Naive thymus-derived CD4-positive, alpha-beta T cell (primary cell): ENCODE results near the gene ANO5. TPM values are rescaled to one million over a fixed set of nuclear protein-coding genes. Genes with fewer than 3 reads are reported as not detected.

Experiments used
- ATAC-seq: fragments of 150-1000 bp; cut with Tn5 transposase; 2 replicates; pipeline ENCODE4 v1.10.0; 2021; ENCODE audit warnings: mild to moderate bottlenecking, moderate library complexity
- CTCF ChIA-PET: fragments of 350-600 bp; sonication (Branson Sonifier 250); formaldehyde crosslinking; loops from one replicate; lab custom pipeline; 2021; ENCODE audit warnings: antibody characterized with exemption; lab: Charles Lee
- POLR2A ChIA-PET: fragments of 350-600 bp; sonication (Branson Sonifier 250); formaldehyde crosslinking; loops from one replicate; lab custom pipeline; 2021; ENCODE audit warnings: antibody characterized with exemption, inconsistent platforms; lab: Charles Lee
- DNase-seq, 9 donors: peaks; one replicate each; pipeline versions ENCODE4 v3.0.0 to v3.0.0-alpha.2; 2020 to 2022; ENCODE audit warnings: mixed read lengths in 1 of 9
- H3K27ac ChIP-seq: one replicate; pipeline ENCODE4 v1.7.0; 2013; ENCODE audit warnings: mild to moderate bottlenecking, low read depth, low read length, moderate library complexity
- H3K27me3 ChIP-seq, 2 donors: one replicate each; pipeline ENCODE4 v1.7.0; 2013; ENCODE audit warnings: low read length in 2 of 2, mild to moderate bottlenecking in 2 of 2, moderate library complexity in 2 of 2; ENCODE audit not compliant: control insufficient read depth in 2 of 2, insufficient read depth in 2 of 2
- H3K36me3 ChIP-seq, 3 experiments: 1 replicate in 2 of 3; 2 replicates in 1 of 3; pipeline ENCODE4 v1.7.0; 2013; ENCODE audit warnings: low read length in 3 of 3, mild to moderate bottlenecking in 3 of 3, moderate library complexity in 1 of 3; ENCODE audit not compliant: insufficient read depth in 3 of 3, control insufficient read depth in 2 of 3
- H3K4me1 ChIP-seq, 2 donors: one replicate each; pipeline ENCODE4 v1.7.0; 2013; ENCODE audit warnings: low read length in 2 of 2, mild to moderate bottlenecking in 2 of 2, moderate library complexity in 1 of 2; ENCODE audit not compliant: control insufficient read depth in 2 of 2, insufficient read depth in 2 of 2
- H3K4me3 ChIP-seq: 2 replicates; pipeline ENCODE4 v1.7.0; 2013; ENCODE audit warnings: mild to moderate bottlenecking, low read length
- H3K9me3 ChIP-seq, 3 experiments: 1 replicate in 2 of 3; 2 replicates in 1 of 3; pipeline ENCODE4 v1.7.0; 2013; ENCODE audit warnings: low read length in 3 of 3; ENCODE audit not compliant: control insufficient read depth in 2 of 3
- H3K27ac Mint-ChIP-seq, 9 donors: one replicate each; pipeline ENCODE4 v1.8.0; 2020 to 2022; ENCODE audit warnings: mixed read lengths in 9 of 9, mild to moderate bottlenecking in 8 of 9, moderate library complexity in 5 of 9, inconsistent platforms in 2 of 9
- H3K27me3 Mint-ChIP-seq, 5 donors: one replicate each; pipeline ENCODE4 v1.8.0; 2021 to 2022; ENCODE audit warnings: mixed read lengths in 5 of 5, mild to moderate bottlenecking in 1 of 5
- H3K36me3 Mint-ChIP-seq, 5 donors: one replicate each; pipeline ENCODE4 v1.8.0; 2020 to 2022; ENCODE audit warnings: mixed read lengths in 5 of 5, mild to moderate bottlenecking in 3 of 5, inconsistent platforms in 1 of 5
- H3K4me1 Mint-ChIP-seq, 7 donors: one replicate each; pipeline ENCODE4 v1.8.0; 2020 to 2022; ENCODE audit warnings: mixed read lengths in 7 of 7, mild to moderate bottlenecking in 3 of 7, inconsistent platforms in 1 of 7
- H3K4me3 Mint-ChIP-seq, 10 donors: one replicate each; pipeline ENCODE4 v1.8.0; 2020 to 2022; ENCODE audit warnings: mild to moderate bottlenecking in 10 of 10, mixed read lengths in 10 of 10, moderate library complexity in 6 of 10, inconsistent platforms in 2 of 10
- H3K9me3 Mint-ChIP-seq, 11 donors: one replicate each; pipeline ENCODE4 v1.8.0; 2020 to 2022; ENCODE audit warnings: mixed read lengths in 11 of 11, mild to moderate bottlenecking in 4 of 11, inconsistent platforms in 1 of 11, moderate library complexity in 1 of 11
- intact Hi-C, 2 donors: fragments of 100-400 bp; cut with micrococcal nuclease; formaldehyde crosslinking; loops; one replicate each; pipeline ENCODE4 v1.15.1; 2023
- polyA plus RNA-seq, 2 donors: library from polyadenylated mRNA; unstranded; fragments of 300-500 nt; fragmentation: Illumina TruSeq; gene quantifications; one replicate each; pipeline ENCODE4 v1.2.3, GENCODE V29; 2021
- total RNA-seq, 6 experiments: library from RNA in 5 of 6; stranded (reverse) in 5 of 6; gene quantifications; 1 replicate in 5 of 6; 2 replicates in 1 of 6; pipeline ENCODE4 v1.2.3 and lab custom pipeline; 2021 to 2026

The ANO5 gene
- total and polyA plus RNA-seq, 7 experiments from 2014 or later: 0.07 to 0.12 (median 0.11) TPM; not detected in 4

DNA sequence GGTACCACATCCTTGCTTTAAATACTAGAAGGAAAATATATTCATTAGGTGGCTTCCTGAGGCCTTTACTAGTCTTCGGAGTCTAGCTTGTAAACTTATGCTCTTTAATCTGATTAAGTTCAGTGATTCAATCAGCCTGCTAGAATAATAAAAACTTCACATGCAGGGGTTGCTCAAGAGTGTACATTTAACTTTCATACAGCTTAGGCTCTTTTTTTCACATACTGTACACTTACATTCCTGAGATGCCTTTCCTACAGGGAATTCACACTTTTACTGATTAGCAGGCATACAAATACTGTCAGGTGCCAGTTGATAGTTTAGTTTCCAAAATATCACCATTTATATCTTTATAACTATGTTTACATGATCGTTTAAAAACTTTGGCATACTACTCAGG is 3.2 kb upstream of the ANO5 start:
- DNase-seq (no peak), ATAC-seq (no peak)
- Histone ChIP-seq H3K4me1 (no peaks in the 10 kb centered on the region), H3K9me3 (no peaks in the 10 kb centered on the region), H3K27ac (no peak overlapping the region), H3K36me3 (no peaks in the 10 kb centered on the region), H3K27me3 (no peaks in the 10 kb centered on the region), H3K4me3 (no peak overlapping the region)
- peaks cover 27 to 46% (median 34%) of the 10 kb centered on the region in 5 donors for H3K27me3 Mint-ChIP-seq
- H3K27ac Mint-ChIP-seq: no peak overlapping the region
- peaks cover 0 to 10% (median 3%) of the 10 kb centered on the region in 11 donors for H3K9me3 Mint-ChIP-seq
- no peaks in the 10 kb centered on the region for H3K36me3 Mint-ChIP-seq
- intact Hi-C loops: no loop called here
- ChIA-PET CTCF (no interaction called here), POLR2A (no interaction called here)
- no peak overlapping the region for H3K4me3 Mint-ChIP-seq
- peaks cover 0 to 13% (median 7%) of the 10 kb centered on the region in 7 donors for H3K4me1 Mint-ChIP-seq

- no peak overlapping the region for H3K4me3 ChIP-seq
- no peaks in the 10 kb centered on the region for H3K4me1 ChIP-seq
- intact Hi-C loops: no loop called here
- Mint-ChIP-seq H3K4me1 (peaks cover 0 to 13% (median 7%) of the 10 kb centered on the region in 7 donors), H3K4me3 (no peak overlapping the region), H3K9me3 (peaks cover 0 to 10% (median 3%) of the 10 kb centered on the region in 11 donors), H3K27ac (no peak overlapping the region), H3K36me3 (no peaks in the 10 kb centered on the region), H3K27me3 (peaks cover 34 to 51% (median 38%) of the 10 kb centered on the region in 5 donors)
- no peaks in the 10 kb centered on the region for H3K9me3 ChIP-seq
- ChIA-PET POLR2A (no interaction called here), CTCF (no interaction called here)
- ATAC-seq: no peak
- H3K27ac ChIP-seq: no peak overlapping the region
- DNase-seq: no peak
- no peaks in the 10 kb centered on the region for H3K36me3 ChIP-seq
- no peaks in the 10 kb centered on the region for H3K27me3 ChIP-seq
These were observed 1.9 kb upstream of the ANO5 start for GRCh38 chr11:22190827-22191463.

GRCh38 chr11:22192289-22192641 is 620 bp upstream of the ANO5 start:
- Mint-ChIP-seq H3K27me3 (peaks cover 34 to 46% (median 38%) of the 10 kb centered on the region in 5 donors), H3K4me3 (peak overlapping the region in 8 of 10 donors; percentile 32 to 72 (median 53)), H3K36me3 (no peaks in the 10 kb centered on the region), H3K4me1 (peaks cover 0 to 13% (median 7%) of the 10 kb centered on the region in 7 donors), H3K9me3 (peaks cover 0 to 6% (median 3%) of the 10 kb centered on the region in 11 donors), H3K27ac (no peak overlapping the region)
- CTCF ChIA-PET: no interaction called here
- H3K27me3 ChIP-seq: no peaks in the 10 kb centered on the region
- no peak overlapping the region for H3K27ac ChIP-seq
- H3K4me1 ChIP-seq: no peaks in the 10 kb centered on the region
- no peaks in the 10 kb centered on the region for H3K9me3 ChIP-seq
- POLR2A ChIA-PET: no interaction called here
- intact Hi-C loops: no loop called here
- no peaks in the 10 kb centered on the region for H3K36me3 ChIP-seq
- no peak overlapping the region for H3K4me3 ChIP-seq
- no peak for DNase-seq
- ATAC-seq: no peak

DNA sequence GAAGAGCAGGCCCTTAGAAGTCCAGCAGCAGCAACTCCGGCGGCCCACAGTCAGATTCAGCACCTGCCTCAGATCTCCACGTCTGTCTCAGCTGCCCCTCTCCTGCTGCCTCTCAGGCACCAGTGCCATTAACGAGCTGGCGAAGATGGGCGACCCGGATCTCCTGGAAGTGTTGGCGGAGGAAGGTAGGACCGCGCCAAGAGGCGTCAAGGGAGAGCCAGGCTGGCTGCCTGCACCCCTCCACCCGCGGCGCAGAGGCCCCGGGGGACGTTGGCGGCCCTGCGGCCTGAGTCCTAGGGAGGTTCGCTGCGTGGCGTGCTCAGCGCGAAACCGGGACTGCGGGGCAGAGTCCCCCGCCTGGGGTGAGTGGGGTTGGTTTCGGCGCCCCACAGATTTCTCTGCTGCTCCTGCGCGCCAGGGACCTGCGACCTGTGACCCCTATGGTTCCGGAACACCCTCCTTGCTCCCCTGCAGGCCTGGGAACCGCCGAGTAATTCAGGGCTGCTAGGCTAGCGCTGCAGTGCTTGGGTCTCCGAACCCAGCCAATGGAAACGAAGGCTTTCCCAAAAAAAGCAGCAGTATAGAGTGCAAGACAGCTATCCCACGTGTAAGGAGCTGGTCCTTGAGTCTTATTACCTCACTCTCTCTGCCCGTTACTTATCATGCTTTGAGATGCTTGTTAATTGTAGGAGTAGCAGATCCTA is 615 bp downstream of the ANO5 start:
- DNase-seq (no peak), ATAC-seq (peak; percentile 44)
- intact Hi-C loops: no loop called here
- H3K27ac ChIP-seq: no peak overlapping the region
- no peaks in the 10 kb centered on the region for H3K4me1 ChIP-seq
- Mint-ChIP-seq H3K36me3 (no peaks in the 10 kb centered on the region), H3K4me1 (peaks cover 0 to 13% (median 7%) of the 10 kb centered on the region in 7 donors), H3K27me3 (peaks cover 37 to 46% (median 38%) of the 10 kb centered on the region in 5 donors), H3K9me3 (peaks cover 0 to 10% (median 0%) of the 10 kb centered on the region in 11 donors), H3K27ac (no peak overlapping the region), H3K4me3 (peak overlapping the region in 7 of 10 donors; percentile 25 to 63 (median 56))
- CTCF ChIA-PET: no interaction called here
- H3K9me3 ChIP-seq: no peaks in the 10 kb centered on the region
- POLR2A ChIA-PET: no interaction called here
- no peaks in the 10 kb centered on the region for H3K36me3 ChIP-seq
- no peaks in the 10 kb centered on the region for H3K27me3 ChIP-seq
- no peak overlapping the region for H3K4me3 ChIP-seq

DNA sequence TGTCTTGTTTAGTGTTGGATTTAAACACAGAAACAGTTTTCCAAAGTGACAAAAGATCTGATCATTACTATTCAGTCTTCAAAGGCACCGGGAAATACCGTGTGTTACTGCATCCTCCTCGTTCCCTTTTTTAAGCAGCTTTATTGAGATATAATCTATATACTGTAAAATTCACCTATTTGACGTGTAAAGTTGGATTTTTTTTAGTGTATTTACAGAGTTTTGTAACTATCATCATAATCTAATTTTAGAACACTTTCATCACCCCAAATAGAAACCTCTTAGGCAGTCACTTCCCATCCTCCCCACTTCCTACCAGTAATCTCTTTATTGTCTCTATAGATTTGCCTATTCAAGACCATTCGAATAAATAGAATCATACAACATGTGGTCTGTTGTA is 1.4 kb downstream of the ANO5 start:
- Histone ChIP-seq H3K27me3 (no peaks in the 10 kb centered on the region), H3K4me1 (no peaks in the 10 kb centered on the region), H3K27ac (no peak overlapping the region), H3K36me3 (no peaks in the 10 kb centered on the region), H3K9me3 (no peaks in the 10 kb centered on the region), H3K4me3 (no peak overlapping the region)
- POLR2A ChIA-PET: no interaction called here
- H3K4me1 Mint-ChIP-seq: peaks cover 0 to 13% (median 7%) of the 10 kb centered on the region in 7 donors
- H3K27ac Mint-ChIP-seq: no peak overlapping the region
- no peak for DNase-seq
- H3K9me3 Mint-ChIP-seq: peaks cover 0 to 10% (median 0%) of the 10 kb centered on the region in 11 donors
- intact Hi-C loops: no loop called here
- peaks cover 31 to 46% (median 38%) of the 10 kb centered on the region in 5 donors for H3K27me3 Mint-ChIP-seq
- no peak for ATAC-seq
- peak overlapping the region in 3 of 10 donors; percentile 25 to 57 (median 32) for H3K4me3 Mint-ChIP-seq
- H3K36me3 Mint-ChIP-seq: no peaks in the 10 kb centered on the region
- CTCF ChIA-PET: no interaction called here

DNA sequence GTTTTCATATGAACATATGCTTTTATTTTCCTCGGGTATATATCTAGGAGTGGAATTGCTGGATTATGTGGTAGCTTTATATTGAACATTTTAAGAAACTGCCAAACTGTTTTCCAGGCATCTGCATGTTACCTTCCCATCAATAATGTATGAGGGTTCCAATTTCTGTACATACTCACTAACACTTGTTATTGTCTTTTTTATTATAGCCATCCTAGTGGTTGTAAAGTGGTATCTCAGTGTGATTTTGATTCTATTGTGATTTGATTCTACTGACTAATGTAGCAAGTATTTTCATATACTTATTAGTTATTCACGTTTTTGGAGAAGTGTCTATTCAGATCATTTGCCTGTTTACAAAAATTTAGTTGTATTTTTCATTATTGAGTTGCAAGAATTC is 2.0 kb downstream of the ANO5 start:
- H3K4me3 Mint-ChIP-seq: peak overlapping the region in 1 of 10 donors; percentile 25
- Histone ChIP-seq H3K27me3 (no peaks in the 10 kb centered on the region), H3K27ac (no peak overlapping the region), H3K4me1 (no peaks in the 10 kb centered on the region), H3K4me3 (no peak overlapping the region), H3K9me3 (no peaks in the 10 kb centered on the region), H3K36me3 (no peaks in the 10 kb centered on the region)
- DNase-seq: no peak
- no peaks in the 10 kb centered on the region for H3K36me3 Mint-ChIP-seq
- peaks cover 0 to 13% (median 7%) of the 10 kb centered on the region in 7 donors for H3K4me1 Mint-ChIP-seq
- intact Hi-C loops: no loop called here
- ATAC-seq: no peak
- ChIA-PET CTCF (no interaction called here), POLR2A (no interaction called here)
- H3K27me3 Mint-ChIP-seq: peaks cover 31 to 46% (median 38%) of the 10 kb centered on the region in 5 donors
- no peak overlapping the region for H3K27ac Mint-ChIP-seq
- H3K9me3 Mint-ChIP-seq: peaks cover 0 to 10% (median 0%) of the 10 kb centered on the region in 11 donors
